HG03280 (cell line): ENCODE results near the gene DMRTB1.

Experiments used
- ATAC-seq: cut with Tn5 transposase; IDR thresholded peaks from one replicate; pipeline ENCODE4 v1.9.1; 2021; ENCODE audit warnings: mild to moderate bottlenecking, moderate library complexity; ENCODE audit not compliant: unreplicated experiment

Gene DMRTB1

DNA sequence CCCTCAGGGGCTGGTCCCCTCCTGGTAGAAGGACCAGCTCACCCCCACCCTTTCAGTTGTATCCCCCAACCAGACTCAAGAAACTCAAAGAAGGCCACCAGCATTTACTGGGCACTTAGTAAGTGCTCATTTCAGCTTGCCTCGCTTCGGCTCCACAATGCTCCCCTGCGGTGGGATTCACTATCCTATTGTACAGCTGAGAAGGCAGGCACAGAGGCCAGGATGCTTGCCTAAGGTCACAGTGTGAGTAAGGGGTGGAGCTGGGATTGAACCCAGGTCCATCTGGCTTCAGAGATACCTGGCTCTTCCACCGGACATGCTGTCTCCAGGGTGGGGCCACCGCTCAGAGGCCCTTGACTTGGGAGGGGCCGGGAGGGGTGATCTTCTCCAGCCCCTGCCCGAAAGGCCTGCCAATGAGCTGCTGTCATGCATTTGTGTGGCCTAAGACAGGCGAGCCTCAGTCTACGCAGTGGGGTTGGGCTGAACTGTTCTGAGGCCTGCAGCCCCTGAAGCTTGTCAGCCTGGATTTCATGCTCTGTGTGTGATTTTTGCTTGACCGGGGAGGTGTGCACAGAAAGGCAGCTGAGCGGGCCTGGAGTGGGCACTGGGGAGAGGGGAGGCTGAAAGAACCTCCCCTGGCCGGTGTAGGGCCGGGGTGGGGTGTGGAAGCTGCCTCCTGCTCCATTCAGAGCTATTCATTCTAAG, 48.1 kb downstream of the DMRTB1 start:
- ATAC-seq: no peak

DNA sequence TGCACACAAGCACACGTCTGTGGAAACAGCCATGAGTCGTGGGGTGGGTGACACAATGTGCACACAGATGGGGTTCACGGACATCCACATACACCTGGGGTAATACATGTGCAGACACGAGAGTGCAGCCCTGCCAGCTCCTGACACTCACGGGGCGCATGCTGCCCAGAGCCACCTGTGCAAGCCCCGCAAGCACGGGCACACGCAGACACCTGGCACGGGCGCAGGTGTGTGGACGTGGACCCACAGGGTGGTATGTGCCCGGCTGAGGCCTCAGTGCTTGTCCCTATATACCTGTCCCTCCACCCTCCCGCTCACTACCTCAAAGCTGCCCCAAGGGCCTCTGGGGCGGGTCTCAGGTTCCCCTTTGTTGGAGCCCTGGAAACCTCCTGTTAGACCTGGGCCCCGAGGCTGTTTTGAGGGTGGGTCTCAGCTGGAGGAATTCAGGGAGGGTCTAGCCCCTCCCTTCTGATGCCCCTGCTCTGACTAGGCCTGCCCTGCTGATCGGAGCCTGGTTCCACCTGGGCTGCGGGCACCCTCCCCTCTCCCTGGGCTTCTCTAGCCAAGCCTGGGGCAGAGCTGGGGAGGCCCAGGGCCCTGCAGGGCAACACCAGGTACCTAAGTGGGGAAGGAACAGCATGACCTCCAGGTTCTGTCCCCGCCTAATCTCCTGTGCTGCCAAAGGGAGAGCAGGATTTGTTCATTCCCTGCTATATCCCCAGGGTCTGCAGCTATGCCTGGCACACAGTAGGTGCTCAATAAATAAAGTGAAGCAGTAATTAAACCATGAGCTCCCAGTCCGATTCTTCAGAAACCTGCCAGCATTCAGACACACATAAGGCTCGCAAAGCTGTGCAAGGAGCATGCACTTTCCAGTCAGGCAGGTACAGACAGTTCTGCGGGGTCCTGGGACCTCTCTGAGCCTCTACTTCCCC, 49.1 kb downstream of the DMRTB1 start:
- no peak for ATAC-seq

DNA sequence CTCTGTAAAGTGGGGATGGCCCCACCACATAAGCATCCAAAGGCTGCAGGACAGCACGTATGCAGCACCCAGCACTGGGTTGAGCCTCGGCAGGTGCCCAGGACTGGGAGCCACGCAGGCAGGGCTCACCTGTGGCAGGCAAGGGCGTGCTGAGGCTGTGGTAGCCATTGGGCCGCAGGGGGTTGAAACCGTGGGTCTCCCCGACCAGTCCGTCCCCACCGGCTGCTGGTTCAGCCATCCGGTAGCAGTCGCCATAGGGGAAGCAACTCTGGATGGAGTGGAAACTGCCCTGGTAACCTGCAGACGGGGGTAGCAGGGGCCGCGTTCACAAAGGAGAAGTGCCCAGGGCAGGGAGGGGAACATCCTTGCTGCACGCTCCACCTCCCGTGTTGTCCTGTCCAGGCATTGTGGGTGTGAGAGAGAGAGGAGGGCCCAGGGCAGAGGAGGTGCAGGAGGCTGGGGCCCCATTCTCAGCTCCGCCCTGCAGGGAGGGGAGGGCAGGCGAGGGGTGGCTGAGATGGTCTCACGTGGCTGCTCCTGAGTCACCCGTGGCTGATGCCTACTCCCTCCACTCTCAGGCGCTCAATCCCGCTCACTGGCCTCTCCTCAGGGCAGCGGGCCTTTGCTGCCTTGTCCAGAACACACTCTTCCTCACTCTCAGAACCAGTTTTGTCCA, 49.9 kb downstream of the DMRTB1 start:
- no peak for ATAC-seq

DNA sequence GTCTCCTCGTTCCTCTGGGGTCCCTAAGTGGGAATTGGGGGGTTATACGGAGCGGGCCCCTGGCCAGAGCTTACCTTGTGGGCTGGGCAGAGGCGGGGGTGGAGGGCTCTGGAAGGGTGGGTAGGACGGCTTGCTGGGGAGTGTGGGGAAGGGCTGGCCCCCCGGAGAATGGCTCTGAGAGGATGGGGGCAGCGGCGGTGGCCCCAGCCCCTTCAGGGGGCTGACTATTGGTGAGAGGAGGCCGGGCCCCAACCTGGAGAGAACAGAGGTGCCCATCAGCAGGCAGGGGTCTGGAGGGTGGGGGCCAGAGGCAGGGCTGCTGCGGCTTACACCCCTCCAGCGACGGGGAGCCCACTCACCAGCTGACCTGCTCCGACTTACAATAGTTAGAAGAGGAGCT, 50.6 kb downstream of the DMRTB1 start:
- ATAC-seq: no peak

DNA sequence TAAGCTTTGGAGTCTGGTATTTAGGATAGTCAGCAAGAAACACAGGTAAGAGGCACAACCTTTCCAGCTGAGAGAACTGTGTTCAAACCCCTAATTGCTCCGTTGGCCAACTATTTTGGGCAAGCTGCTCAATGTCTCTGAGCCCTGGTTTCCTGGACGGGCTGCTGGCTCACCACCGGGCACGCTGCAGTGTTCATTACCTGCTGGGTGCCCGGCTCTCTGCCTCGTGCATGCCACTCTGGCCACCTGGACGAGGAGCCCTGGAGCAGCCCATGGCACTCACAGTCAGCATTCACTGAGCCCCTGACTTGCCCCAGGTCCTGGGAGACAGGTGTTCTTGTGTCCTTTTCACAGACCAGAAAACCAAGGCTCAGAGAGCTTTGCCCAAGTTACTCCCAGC, 51.0 kb downstream of the DMRTB1 start:
- ATAC-seq: no peak

DNA sequence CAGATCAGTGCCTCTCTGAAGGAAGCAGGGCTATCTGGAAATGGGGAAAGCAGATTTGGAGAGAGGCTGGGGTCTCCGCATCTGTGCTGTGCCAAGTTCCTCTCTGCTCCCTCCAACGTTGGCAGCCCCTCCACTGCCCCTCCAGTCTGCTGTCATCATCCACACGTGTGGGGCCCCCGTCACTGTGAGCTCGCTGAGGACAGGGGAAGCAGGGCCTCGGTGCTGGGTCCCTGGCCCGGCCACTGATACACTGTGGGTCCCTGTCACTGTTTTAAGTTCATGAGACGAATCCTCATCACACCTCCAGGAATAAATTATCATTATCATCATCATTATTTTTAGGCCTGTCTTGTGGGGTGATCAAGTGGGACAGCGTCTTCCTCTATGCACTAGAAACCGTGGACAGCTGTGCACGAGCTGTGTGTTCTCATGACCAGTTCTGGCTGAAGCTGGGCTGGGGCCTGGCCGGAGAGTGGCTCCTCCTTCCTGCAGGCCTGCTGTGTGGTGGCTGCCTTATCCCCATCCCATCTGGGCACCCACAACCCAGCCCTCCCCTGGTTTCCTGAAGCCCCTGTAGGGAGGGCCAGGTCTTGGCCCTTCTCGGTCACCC, 52.2 kb downstream of the DMRTB1 start:
- ATAC-seq: no peak

DNA sequence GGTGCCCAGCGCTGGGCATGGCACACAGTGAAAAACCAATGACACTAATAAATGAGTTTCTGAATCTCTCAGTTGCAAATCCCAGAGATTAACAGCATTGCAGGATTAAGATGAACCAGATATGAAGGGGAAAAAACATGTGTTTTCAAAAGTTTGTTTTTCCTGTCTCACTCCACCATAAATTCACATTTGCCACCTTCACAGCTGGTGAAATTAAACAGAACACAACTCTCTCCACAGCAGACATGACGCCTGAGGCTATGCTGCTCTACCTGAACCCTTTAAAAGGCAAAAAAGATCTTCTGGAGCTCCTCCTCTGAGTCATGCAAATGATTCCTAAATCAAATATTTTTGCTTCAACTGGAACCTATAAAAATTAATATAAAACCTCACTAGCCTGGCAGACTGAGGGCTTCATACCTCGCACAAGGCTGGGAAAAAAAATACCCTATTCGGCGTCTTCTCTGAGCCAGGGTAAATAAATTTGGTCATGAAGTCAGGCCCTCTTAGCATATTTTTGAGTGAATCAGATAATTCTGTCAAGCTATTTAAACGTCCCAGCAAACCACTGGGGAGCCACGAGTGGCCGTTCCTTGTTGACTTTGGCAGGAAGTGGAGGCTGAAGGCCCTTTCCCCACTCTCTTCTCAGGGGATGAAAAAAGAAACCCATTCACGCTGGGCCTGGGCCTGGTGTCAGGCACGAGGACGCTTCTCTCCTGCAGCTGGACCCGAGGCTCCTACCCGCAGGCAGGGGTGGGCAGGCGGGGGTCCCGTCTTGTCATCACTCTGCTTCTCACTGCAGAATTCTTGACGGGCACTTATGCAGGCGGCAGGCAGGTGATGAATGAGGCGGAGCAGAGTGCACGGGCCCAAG, 53.0 kb downstream of the DMRTB1 start:
- ATAC-seq: no peak

DNA sequence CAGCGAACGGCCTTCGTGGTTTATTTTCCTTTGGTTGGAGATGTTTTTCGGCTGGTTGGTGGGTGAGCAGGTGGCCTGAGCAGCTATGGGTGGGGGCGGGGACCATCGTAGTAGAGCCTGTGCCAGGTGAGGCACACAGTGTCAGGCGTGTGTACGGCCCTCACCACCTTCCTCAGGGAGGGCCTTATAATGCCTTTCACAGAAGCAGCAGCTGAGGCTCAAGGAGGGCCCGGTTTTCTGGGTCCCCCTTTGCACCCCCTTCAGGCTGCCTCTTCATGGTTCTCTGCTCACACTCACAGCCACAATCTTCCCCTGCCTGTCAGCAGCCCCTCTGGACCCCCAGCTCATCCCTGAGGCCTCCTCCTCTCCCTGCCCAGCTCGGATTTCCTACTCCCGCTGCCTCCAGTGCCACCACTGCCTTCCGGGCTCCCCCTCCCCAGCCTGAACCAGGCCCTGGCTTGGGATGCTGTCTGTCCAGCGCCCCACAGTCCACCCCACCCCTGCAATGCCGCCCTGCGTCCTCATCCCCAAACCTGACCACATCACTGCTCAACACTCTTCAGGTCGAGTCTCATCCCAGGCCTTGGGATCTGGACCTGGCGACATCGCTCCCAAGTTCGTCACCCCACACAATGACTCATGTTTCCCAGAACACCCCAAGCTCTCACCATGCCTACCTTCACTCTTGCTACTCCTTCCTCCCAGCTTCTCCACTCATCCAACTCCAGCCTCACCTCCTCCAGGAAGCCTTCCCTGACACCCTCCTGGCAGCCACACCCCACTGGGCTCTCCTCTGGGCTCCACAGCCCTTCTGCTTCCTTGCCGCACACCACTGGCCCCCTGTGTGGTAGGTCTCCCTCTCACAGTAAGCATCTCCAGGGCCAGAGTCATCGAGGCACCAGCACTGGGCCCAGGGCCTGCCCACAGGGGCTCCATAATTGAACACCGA, 53.9 kb downstream of the DMRTB1 start:
- ATAC-seq: no peak

DNA sequence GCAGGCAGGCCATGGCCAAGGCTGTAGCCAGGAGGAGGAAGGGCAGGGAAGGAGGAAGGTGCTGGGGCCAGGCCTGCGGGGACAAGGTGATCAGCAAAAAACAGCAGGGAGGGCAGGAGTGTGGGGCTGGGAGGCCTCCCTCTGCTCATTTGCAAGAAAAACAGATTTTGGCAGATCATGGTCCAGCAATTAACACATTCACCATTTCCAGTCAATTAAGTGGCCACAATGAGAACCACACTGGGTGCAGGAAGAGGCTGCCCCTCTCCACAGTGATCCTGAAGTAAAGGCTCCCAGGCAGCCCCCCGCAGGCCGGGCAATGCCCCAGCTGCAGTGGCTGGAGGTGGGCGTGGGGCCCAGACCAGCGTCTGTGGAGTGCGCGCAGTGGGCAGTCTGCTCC, 54.6 kb downstream of the DMRTB1 start:
- ATAC-seq: no peak

DNA sequence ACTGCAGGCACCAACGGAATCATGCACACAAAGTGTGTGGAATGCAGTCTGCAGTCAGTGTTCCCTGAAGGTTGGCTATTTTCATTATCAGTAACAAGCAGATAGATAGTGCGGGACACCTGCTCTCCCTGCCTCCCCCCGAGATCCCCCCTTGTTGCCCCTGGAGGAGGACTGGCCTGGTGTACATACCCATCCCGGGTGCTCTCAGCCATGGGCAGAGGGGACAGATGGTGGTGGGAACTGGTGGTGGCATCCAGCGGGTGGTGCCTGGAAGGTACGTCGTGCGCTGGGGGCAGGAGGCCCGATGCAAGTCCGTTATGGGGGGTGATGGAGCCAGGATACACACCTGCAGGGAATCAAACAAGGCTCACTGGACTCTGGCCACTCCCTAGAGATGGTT, 55.2 kb downstream of the DMRTB1 start:
- no peak for ATAC-seq

DNA sequence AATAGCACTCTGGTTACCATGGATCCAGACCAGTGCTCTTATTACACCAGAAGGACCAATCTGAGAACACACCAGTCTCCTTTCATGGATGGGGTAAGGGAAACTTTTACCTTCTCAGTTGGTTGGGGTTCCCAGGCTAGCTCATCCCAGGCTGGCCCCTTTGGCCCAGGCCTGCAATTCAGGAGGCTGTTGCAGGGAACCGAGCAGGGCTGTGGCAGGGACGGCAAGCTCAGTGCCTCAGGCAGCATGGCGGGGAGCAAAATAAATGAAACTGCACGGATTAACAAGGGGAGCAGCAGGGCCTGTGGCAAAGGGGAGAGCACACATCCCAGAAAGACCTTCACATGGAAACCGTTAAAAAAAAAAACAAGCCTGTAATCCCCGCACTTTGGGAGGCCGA, 57.0 kb downstream of the DMRTB1 start:
- ATAC-seq: no peak
